DLD1 (cell line): ENCODE results near the gene ZNF865.

Source experiments
- in situ Hi-C: cut with HindIII; loops from 2 replicates; pipeline ENCODE4 v1.10.0; 2017; ENCODE audit warnings: low sequenced_read_pairs

ZNF865 gene

GRCh38 chr19:55655648-55656040 is 50.2 kb downstream of the ZNF865 start:
- in situ Hi-C loops = no loop called here

- in situ Hi-C loops = no loop called here
Observed at GRCh38 chr19:55656552-55656951, 51.1 kb downstream of the ZNF865 start.

- in situ Hi-C loops = no loop called here
Observed at GRCh38 chr19:55656988-55657747, 51.7 kb downstream of the ZNF865 start.

GRCh38 chr19:55658846-55659459 is 53.5 kb downstream of the ZNF865 start:
- in situ Hi-C loops = no loop called here

- in situ Hi-C loops = no loop called here
Observed at GRCh38 chr19:55659822-55660221, 54.4 kb downstream of the ZNF865 start.

- in situ Hi-C loops = no loop called here
Observed at GRCh38 chr19:55660404-55660803, 55.0 kb downstream of the ZNF865 start.

GRCh38 chr19:55660991-55661390 is 55.5 kb downstream of the ZNF865 start:
- in situ Hi-C loops = no loop called here

- in situ Hi-C loops = no loop called here
Observed at GRCh38 chr19:55661826-55662225, 56.4 kb downstream of the ZNF865 start.

- in situ Hi-C loops = no loop called here
Observed at GRCh38 chr19:55663846-55664536, 58.5 kb downstream of the ZNF865 start.

- in situ Hi-C loops = no loop called here
Observed at GRCh38 chr19:55666343-55667005, 61.0 kb downstream of the ZNF865 start.
